Renal cortex interstitium (tissue), 11 donors: ENCODE data around the gene DSTN. TPM values are rescaled to one million over a fixed set of nuclear protein-coding genes. Genes with fewer than 3 reads are reported as not detected.

Experiments
- DNase-seq, 11 donors: peaks; one replicate each; pipeline ENCODE4 v3.0.0-alpha.2; 2013; ENCODE audit warnings: low read depth in 9 of 11, low spot score in 4 of 11; ENCODE audit errors: extremely low read depth in 1 of 11
- polyA plus RNA-seq, 3 donors: library from polyadenylated mRNA; unstranded; fragments of 120-200 nt; gene quantifications; one replicate each; pipeline ENCODE4 v1.2.1, GENCODE V29; 2013; ENCODE audit not compliant: insufficient read length in 3 of 3

The DSTN gene
- polyA plus RNA-seq, 3 donors, result 349 to 388 (median 373) TPM

DNA sequence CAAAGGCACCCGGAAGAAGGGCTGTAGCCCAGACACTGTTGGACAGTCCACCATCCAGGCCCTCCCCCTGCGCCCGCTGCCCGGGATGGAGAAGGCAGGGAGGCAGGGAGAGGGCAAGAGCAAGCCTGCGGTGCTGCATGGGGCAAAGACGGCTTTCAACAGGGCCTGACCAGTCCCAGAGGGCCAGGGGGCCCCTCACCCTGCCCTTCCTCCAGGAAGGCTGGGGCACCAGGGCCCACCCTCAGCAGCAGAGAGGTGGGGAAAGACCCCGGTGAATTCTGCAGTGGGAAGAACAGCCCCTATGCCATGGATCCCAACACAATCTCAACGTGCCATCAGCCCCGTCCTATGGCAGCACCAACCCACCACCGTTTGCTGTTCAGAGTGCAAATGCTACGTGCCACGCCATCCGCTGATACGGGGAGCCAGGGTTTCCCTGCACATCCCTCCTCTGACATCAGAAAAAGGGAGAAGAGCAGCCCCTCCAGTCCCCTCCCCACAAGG, 71.1 kb downstream of the DSTN start:
- DNase-seq, result no peak

DNA sequence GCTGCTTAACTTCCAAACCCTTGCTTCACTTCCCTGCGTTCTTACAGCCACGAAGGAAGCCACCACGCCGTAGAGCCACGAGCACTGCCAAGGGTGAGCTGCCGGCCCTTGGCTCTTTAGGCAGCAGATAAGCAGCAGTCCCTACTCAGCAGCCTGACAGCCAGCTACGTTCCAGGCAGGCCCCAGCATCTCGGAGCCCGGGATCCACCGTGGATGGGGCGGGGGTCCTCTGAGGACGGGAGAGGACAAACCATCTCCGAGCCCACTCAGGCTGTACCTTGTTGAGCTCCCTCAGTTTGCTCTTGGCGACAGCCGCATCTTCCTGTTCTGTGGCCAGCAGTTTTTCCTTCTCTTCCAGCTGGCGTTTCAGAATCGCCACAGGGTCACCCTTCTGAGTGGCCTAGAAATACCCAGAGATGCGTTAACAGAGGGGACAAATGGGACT, 71.7 kb downstream of the DSTN start:
- no peak for DNase-seq

DNA sequence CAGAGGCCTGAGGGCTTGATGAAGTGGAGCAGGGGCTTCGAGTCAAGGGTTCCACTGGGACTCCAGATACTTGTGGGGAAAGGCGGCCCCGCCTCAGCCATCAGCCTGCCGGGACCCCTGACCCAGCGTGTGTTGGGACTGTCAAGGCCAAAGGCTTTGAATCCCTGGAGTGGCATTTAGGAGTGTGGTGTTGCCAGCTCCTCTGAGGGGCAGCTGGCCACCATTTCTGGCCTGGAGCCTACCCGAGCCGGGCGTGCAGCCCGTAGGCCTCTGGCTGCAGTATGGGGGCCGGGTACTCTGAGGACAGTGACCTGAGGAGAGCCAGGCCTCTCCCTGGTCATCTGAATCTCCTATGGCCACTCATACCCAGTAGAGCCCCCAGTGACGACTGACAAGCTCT, 72.1 kb downstream of the DSTN start:
- DNase-seq, result no peak

DNA sequence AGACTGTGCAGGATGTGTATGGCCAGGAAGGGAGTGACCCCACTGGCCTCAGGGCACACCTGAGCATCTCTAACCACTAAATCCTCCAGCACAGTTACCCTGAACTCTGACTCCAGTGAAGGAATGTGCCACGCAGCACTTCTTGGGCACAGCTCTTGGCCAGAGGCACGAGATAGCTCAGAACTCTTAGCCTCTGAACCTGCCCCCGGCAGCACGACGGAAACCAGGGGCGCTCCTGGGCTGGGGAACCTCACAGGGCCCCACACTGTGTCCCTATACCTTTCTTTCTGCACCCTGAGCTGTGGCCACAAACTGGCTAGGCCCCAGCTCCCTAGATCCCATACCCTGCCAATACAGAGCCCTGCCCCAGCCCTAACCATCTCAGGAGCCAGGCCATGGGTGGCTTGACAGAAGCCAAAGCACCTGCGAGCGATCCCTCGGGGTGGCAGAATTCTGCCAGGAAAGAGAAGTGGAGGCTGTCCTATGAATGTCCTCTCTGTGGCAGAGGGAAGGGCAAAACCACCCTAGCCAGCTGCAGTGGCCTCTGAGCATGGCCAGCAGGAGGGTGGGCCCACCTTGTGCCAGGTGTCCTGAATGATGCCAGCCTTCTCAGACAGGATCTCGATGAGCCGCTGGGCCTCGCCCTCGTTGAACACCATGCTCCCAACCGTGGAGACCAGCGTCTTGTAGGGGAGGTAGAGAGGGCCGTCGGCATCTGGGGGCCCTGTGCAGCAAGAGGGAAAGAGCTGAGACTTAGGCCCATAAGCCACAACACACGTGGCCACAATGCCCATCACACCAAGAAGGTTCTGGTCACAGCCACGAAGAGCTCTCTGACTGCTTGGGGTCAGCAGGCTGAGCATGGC, 72.8 kb downstream of the DSTN start:
- no peak for DNase-seq

DNA sequence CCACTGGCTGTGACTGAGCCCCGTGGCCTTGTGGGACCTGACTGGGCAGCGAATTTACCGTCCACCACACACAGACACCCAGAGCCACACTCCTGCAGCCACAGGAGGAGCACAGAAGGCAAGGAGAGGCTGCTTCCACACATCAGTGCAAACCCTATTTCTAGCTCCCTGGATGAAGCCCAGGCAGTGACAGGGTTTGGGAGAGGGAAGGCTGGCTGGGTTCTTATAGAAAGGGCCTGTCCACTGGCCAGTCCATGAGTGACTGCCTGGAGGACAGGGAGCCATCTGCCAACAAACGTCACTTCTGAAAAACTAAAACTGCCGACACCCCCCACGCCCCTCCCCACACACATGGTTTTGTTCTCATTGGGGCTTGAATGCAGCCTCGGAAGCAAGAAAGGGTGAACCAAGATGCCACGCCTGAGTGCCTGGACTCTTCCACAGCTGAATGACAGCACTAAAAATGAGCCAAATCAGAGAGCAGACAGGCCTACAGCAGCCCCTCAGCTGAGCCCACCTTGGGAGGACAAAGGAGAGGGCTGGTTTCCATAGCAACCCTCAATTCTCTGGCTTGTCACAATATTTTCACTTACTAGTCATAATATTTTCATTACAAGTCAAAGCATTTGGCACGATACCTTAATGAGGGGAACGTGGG, 73.8 kb downstream of the DSTN start:
- no peak for DNase-seq

DNA sequence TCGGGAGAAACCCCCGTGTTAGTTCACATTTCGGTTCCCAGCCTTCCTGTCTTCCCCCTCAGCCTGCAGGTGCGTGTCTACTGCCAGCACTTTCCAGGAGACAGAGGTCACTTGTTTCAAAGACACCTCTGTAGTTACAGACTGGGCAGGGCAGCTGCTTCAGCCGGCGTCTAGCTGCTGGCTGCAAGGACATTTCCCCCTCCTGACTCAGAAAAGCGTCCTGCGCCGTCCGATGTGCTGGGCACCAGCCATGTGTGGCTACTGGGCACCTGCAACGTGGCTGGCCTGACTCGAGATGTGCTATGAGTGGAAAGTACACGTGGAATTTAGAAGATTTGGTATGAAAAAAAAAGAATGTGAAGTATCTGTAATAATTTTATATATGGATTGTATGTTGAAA, 74.6 kb downstream of the DSTN start:
- no peak for DNase-seq

DNA sequence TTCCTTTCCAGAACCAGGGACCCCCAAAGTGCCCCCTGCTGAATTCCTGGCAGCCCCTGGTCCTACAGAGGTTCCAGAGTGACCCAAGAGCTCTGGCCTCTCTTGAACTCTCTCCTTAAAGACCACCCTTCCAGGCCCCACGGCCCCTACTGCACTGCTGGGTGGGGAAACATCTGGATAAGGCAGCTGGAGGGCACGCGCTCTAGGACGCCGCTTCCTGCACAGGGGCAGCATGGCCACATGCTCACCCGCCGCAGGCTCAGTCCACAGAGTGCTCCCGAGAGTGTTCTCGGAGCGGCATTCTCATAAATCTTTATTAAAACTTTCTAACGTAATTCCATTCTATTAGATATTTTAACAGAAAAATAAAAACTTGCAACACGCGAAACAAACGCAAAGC, 75.1 kb downstream of the DSTN start:
- no peak for DNase-seq

DNA sequence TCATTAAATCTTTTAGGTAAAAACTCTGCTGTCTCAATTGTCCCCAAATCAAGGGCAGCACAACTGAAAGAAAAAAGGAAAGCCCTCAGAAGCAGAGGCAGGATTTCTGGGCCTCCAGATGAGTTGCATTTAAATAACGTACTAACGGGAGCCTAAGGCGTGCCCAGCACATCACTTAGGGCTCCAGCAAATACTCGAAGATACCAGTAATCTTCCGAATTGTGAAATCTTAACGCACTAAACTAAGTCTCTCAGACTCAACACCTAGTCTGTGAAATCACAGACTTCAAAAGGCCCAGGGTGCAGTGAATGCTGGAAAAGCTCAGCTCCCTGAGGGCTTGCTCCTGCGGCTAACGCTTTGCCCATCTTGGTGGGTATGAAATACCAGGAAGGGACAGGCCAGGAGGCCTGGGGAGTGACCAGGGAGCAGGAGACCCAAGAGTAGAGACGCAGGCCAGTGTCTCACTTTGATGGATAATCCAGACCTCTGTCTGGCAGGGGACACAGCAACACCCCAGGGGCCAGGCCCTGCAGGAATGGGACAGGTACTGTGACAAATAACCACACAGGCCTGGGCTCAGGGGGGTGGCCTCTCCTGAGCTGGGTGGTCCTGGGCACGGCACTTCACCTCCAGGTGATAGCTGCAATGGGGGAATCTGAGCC, 75.8 kb downstream of the DSTN start:
- no peak for DNase-seq

DNA sequence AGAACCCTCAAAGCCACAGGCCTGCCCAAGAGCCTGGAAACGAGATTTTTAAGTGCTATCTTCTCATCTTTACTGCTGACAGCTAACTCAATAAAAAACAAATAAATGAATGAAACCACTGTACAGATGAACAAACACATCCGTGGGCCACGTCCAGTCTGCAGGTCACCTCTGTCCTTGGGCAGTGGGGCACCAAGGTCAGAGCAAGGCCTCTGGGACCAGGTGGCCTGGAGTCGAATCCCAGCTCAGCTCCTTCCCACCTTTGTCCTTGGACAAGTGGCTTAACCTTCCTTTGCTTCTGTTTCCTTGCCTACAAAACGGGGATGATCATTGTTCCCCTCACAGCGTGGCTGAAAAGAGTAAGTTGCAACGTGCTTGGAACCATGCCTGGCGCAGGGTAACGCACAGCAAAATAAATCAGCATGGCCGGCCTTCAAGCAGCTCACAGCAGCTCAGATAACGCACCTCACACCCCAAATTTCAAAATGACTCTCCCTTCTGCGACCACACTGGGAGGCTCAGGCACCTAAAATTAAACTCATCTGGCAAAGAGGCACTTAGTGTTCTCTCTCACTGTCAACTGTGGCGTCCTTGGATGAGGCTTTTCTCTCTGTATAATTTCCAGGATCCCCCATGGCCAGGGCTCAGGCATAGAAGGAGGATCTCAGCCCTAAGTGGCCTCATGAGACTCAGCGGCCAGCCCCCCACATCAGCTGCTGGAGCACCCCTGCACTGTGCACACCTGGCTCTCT, 76.5 kb downstream of the DSTN start:
- DNase-seq, result no peak

DNA sequence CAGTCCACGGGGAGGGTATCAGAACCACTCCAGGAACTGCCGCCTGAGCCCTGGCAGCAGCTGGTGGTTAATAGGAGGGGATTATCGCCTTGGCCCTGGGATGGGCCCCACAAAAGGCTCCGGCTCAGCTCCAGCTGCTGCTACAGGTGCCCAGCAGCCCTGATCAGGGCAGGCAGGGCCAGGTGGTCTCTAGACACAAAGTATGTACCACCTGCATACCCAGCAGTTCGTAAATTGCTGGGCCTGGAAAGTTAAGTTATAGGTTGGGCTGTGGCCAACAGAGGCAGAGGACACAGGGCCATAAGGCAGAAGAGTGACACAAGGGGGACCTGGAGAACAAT, 77.1 kb downstream of the DSTN start:
- no peak for DNase-seq

DNA sequence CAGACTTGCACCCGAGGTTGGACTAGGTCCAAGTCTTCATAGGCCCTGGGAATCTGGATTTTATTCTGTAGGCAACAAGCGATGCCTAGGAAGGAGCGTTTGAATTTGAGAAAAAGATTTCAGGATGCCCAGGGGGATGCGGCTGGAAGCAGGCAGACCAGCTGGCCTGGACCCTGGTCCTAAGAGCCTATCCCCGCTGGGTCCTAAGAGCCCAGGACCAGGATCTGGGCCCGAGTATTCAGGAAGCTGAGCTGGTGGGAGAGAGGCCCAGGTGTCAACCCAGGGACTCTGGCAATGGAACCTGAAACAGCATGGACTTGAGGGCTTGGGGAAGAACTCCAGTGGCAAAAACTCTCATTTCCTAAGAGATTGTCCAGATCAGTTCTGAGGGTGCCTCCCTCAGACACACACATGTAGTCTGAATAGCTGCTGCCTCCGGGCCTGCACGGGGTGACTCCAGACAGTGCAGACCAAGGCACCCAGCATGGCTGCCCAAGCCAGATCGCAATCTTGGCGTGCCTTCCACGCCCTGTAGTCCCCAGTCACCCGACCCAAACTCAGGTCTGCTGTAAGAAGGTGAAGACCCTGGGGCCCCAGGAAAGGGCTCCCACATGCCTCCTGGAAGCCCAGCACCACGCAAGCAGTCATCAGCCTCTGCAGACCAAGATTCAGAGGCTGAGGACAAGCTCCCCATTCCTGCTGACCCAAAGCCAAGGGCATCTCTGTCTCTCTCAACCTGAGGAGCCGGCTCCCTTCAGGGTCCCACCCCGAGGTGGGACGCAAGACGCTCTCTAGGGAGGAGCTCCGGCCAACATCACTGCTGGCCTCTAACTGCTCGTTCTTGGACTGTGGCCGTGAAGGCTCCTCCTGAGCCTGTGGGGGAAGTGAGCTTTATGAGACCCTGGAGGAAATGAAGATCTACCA, 77.8 kb downstream of the DSTN start:
- no peak for DNase-seq

DNA sequence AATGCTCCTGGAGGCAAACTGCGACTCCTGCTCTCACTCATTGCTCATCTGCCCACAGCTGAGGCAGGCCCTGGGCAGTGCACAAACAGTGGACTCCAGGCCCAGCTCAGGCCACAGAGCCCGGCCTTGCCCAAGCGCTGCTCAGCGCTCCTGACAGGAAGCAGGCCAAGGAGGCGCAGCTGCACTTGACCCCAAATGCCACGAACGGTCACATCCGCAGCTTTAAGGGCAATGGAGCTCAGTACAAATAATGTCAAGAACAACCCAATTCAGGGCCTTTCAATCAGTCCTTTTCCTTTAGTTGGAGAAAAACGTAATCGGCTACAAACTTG, 78.4 kb downstream of the DSTN start:
- DNase-seq, result no peak

DNA sequence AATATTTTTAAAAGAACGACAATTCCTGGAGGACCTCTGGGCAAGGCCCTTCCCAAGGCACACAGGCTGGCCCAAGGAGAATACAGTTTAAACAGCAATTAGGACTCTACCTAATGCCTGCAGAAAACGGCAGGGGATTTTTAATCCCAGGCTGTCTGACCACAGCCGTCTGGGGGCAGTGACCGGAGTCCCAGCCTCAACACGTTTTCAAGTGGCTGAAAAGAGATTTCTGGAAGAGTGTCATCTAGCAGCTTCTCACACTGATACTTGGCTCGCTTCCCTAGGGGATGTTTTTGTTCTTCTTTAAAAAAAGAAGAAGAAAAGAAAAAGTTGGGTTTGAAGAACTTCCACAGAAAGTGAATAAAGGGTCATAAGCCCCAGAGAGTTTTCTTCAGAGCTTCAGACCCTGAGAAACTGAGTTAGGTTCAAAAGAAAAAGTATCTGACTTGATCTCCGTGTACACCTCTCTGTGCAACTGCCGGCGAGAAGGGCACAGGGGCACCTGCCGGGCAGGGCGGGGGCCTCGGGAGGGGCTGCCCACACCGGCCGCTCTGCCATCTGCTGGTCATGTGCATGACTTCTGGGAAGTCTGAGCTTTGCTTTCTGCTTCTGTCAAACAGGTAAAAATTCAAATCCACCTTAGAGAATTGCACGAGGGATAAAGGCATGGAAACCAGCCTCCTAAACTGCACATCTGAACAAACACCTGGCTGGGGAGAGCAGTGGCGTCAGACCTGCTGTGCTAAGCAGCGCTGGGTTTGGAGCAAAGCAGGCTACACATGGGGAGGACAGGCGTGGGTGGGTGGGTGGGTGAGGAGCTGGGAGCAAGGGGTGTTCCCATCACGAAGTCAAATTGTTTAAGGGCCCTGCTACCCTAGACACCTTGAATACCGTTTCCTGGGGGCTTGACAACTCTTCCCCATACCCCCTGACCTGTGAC, 79.2 kb downstream of the DSTN start:
- no peak for DNase-seq

DNA sequence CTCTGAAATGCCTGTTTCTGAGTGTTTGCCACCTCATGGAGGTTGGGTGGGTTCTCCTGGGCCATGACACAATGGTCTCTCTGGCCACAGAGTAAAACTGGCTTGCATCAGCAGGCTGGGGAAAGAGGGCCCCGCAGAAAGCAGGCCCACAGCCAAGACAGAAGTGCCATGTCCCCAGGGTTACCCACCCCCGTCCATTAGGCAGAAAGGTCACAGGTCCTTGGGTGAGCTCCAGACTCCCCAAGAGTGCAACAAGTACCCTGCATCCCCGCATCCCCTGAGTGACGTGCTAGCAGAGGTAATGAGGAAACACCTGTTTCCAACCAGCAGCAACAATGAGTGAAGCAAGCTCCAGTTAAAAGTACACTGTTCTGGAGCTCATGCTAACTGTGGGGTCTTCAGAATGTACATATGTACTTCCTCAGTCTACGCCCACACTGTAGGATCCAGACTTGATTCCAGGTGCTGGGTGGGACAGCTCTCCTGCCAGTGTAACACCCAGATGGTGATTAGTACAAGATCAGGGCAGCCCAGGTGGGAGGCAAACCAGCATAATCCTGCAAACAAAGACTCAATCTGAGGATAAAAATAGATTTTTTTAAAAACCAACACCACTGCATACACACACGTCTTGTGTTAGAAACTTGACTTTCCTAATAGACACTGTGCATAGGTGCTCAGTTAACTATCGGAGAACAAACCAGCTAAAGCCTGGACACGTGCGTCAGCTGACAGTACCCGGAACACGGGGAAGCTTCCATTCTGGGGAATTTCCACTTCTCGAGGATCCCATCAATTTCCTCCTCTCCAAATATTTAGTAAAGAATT, 80.6 kb downstream of the DSTN start:
- no peak for DNase-seq

DNA sequence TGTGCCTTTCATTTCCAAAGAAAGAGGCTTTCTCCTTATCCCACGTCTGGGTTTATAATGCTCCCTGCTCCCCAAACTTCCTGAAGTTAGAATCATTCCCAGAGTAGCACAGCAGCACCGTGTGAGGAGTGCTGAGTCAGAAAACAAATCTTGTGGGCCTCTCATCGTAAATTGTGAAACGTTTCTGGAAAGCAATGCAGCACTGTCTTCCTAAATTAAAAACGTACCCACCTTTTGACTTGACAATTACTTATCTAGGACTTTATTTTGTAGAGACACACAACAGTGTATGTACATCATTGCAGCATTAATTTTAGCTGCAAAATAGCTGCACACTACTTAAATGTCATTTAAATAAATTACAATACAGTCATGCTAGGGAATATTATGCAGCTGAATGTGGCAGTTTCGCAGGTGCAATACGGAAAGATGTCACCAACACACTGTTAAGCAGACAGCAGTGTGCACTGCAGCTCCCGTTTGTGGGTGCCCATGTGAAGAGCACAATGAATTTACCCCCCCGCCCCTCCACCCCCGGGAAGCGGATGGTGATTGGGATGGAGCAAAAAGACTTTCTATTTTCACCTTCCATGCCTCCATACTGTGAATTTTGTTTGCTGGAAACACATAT, 81.4 kb downstream of the DSTN start:
- no peak for DNase-seq

DNA sequence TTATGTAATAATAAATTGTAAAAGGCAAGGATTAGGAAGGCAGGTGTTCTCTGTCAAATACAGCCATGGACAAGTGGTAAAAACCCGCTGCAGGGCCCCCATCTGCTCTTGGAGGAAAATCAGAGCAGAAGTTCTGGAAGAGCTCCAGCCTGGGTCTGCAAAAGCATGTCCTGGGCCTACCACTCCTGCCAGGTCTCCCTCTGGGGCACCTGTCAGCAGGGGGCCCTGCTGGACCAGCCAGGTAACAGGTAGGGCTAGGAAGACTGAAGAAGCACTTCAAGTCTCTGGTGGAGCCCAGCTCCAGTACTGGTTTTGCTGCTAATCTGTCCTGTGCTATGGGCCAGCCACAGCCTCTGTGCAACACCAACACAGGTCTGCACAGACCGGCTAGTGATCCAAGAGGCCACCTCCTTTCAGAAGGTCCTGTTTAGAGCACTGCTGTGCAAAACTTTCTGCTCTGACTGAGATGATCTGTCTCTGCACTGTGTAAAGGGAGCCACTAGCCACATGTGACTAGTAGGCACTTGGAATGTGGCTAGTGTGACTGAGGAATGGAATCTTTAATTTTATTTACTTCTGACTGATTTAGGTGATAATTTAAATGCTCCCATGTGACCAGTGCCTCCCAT, 82.0 kb downstream of the DSTN start:
- no peak for DNase-seq
